SW 1271 (cell line): ENCODE results near the gene PTMA.
"Not testable (repeated sequence)": the region's sequence is repeated elsewhere in the genome, so short reads cannot be mapped to it uniquely, and the experiment has no call there.

Experiments used
- DNase-seq, 2 experiments: peaks; one replicate each; lab custom pipeline; 2025; lab: John Stamatoyannopoulos, UW

Gene PTMA, protein sequence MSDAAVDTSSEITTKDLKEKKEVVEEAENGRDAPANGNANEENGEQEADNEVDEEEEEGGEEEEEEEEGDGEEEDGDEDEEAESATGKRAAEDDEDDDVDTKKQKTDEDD

DNA sequence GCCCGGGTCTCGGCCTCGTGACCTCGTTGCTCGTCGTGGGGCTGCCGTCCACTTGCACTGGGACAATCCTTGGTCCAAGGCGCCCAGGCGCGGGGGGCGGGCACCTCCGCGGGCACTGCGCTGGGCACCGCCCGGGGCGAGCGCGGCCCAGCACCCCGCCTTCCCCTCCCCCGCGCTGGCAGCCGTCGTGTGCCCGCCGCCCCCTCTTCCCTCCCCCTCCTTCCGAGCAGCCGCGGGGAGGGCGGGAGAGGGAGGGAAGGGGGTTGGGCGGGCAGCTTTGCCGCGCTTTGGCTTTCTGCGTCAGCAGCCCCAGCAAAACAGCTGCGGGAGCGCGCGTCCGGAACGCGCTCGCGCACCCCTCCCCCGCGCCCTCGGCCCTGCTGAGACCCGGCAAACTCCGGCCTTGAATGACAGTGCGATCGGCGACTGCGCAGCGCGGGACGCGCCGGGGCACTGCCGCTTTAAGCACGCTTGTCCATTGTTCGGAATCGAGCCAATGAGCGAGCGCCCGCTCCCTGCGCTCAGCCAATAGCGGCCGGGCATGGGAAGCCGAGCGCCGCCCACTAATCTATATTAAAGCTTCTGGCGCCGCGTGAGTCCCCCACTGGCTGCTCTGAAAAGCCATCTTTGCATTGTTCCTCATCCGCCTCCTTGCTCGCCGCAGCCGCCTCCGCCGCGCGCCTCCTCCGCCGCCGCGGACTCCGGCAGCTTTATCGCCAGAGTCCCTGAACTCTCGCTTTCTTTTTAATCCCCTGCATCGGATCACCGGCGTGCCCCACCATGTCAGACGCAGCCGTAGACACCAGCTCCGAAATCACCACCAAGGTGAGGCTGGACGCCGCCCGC lies at the start of gene PTMA:
PTMA (plus strand) TSS at position 599 of the 846 bp plus-strand sequence; CDS start at position 781, 182 bp downstream.
- peak; percentile 94 to 96 for DNase-seq

DNA sequence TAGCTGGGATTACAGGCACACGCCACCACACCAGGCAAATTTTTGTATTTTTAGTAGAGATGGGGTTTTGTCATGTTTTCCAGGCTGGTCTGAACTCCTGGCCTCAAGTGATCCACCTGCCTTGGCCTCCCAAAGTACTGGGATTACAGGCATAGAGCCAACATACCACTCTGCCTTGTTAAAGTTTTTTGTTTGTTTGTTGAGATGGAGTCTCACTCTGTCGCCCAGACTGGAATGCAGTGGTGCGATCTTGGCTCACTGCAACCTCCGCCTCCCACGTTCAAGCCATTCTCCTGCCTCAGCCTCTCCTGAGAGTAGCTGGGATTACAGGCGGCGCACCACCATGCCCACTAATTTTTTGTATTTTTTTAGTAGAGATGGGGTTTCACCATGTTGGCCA lies 48.3 kb upstream of the PTMA start:
- not testable (repeated sequence) for DNase-seq

DNA sequence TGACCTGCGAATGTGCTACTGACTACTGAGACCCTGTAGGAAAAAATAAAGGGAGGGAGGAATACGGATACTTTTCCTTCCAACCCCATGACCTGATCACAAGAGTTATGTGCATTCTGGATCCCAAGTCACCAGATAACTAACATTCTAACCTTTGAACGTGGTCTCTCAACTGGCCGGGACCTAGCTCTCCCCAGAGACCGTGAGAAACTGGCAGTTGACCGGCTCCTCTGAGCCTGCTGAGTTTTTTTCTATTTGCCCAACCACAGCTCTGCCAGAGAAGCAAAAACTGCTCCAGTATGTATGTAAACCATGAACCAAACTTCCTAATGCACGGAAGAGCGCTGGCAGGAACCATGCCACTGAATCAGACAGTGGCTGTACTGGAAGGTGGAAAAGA lies 47.5 kb upstream of the PTMA start:
- DNase-seq, result no peak

DNA sequence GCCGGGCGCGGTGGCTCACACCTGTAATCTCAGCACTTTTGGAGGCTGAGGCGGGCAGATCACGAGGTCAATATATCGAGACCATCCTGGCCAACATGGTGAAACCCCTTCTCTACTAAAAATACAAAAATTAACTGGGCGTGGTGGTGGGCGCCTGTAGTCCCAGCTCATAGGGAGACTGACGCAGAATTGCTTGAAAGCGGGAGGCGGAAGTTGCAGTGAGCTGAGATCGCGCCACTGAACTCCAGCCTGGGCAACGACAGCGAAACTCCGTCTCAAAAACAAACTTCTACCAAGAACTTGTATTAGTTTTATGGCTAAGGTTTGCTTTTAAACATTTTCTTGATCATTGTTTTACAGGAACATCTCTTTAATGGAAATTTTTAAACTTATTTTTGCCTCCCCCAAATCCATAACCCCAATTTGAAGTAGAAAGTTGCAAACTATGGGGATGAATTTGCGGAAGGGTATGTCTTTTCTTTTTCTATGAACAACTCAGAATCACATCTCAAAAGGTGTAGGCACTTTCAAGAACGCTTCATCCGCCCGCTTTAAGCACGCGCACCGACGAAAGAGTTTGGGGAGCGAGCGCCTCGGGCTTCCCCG lies 46.8 kb upstream of the PTMA start:
- no peak for DNase-seq

DNA sequence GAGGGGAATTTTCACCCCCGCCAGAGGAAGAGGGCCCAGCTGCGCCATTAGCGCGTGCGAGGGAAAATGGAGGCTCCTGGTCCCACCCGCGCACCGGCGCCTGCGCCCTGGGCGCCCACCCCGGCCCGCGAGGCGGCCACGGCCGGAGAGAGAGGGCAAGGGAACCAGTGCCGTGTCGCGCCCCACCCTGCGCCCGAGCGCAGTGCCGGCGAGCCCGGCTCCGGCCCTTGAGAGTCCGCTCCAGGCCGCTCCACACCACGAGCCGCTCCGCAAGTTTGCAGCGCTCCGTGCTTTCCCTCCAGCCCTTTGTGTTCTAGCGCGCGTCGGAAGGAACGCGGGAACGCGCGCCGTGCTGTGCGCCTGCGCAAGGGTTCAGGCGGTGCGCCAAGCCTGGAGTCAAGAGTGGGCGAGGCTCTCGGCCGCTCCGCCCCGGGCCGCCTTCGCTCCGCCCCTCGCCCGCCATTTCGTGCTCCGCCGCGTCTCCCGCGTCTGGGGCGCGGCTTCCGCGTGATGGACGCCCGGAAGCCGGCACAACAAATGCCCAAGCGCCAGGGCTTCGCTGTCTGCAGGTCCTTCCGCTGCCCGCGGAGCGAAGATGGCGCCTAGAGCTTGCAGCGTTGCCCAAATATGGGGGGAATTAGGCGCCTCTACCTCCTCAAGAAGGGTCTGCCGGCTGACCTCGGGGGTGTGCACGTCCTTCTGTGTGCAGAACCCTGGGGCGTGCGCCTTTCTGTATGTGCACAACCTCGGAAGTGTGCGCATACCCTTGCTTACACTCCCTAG lies 46.1 kb upstream of the PTMA start:
- DNase-seq, result peak; percentile 76 to 88

DNA sequence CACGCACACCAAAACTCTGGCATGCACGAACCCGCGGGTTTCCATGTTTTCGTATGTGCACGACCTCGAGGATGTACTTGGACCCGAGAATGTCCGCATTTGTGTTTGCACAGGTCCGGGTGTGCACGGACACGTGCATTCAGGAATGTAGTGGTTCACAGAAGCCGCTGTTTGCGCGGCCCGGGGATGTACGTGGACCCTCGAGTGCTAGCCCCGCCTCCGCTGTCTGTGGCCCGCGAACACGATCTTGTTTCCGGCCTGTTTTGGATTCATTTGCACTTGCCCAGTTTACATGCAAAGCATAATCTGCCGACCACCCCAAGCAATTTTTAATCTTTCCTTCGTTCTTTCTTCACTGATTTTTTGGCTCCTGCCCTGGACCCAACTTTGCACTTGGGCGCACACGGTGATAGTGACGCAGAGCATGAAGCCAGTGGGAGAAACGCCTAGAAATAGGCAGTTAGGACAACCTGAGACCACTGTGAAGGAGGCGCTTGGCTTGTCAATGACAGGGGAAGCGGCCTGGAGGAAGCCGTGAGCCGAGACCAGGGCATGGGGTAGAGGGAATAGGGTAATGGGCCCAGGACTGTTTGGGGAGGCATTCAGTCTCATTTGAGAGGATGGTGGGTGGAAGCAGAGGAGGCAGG lies 45.4 kb upstream of the PTMA start:
- no peak for DNase-seq

DNA sequence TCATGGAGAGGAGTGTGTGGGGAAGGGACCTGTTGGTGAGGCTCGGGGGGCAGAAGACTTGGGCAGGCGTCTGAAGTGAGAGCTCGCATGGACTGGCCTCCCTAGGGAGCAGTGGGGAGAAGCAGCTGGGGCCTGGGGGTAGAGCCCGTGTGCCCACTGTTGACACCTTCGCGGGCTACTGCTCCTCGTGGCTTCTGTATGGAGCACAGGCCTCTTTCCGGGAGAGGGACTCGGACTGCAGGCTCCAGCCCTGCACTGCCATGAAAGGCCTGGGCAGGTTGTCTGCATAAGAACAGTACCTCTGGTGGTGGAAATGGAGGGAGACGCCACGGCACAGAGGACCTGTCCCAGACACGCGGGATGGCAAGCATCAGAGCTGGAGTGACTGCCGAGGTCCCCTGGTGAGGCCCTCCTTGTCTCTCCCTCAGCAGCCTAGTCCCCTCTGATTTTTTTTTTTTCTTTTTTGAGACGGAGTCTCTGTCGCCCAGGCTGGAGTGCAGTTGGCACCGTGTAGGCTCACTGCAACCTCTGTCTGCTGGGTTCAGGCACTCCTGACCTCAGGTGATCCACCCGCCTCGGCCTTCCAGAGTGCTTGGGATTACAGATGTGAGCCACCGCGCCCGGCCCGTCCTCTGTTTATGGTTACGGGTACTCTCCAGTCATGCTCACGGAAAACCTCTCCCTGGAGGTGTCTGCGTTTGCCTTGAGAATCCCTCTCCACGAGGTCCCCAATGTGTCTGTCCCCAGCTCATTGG lies 44.7 kb upstream of the PTMA start:
- DNase-seq, result no peak

DNA sequence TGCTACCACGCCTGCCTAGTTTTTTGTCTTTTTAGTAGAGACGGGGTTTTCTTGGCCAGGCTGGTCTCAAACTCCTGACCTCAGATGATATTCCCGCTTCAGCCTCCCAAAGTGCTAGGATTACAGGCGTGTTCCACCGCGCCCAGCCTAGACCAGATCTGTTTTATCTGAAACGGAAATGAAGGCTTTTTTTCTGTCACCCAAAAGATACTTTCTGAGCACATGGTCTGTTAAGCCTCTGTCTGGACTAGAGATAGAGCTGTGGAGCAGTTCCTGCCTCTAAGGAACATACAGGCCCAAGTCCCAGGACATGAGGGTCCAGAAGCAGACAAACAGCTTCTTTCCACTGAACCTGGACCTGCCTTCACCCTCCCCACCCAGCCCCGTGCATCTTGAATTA lies 43.6 kb upstream of the PTMA start:
- no peak for DNase-seq

DNA sequence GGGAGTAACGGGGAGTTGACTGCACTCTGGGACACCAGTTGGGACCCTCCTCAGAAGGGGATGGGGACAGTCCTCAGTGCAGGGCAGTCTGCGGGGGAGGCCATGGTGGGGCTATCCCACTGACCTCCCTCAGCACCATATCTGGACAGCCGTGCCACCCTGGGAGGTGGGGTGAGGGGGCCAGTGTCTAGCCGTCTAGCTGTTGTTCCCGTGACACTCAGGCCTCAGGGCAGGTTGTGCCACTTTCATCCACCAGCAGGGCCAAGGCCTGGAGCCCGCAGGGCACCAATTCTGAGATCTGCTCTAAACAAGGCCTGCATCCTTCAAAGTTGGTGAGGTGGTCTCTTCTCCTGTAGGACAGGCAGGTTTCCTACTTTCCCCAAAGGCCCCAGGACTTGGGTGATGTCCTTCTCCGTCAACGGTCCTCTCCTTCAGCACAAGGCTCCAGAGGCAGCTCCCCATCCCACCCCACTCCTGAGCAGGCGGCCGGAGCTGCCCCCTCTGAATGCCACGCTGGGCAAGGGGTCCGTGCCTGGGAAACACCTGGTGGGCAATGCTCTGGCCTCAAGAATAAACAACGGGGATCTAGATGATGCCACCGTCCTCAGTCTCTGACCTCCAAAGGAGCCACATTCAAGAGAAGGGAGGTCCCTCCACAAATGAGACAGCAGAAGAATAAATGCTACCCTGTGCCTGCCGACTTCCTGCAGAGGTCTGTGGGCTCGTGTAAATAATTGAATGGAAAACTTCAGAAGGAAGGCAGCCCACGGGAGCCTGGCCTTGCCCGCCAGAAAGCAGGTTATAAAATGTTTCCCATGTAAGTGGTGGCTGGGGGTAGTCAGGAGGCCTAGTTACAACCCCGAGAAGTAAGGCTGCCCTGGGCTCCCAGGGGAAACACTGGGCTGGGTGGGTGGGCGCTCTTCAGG lies 42.8 kb upstream of the PTMA start:
- no peak for DNase-seq

DNA sequence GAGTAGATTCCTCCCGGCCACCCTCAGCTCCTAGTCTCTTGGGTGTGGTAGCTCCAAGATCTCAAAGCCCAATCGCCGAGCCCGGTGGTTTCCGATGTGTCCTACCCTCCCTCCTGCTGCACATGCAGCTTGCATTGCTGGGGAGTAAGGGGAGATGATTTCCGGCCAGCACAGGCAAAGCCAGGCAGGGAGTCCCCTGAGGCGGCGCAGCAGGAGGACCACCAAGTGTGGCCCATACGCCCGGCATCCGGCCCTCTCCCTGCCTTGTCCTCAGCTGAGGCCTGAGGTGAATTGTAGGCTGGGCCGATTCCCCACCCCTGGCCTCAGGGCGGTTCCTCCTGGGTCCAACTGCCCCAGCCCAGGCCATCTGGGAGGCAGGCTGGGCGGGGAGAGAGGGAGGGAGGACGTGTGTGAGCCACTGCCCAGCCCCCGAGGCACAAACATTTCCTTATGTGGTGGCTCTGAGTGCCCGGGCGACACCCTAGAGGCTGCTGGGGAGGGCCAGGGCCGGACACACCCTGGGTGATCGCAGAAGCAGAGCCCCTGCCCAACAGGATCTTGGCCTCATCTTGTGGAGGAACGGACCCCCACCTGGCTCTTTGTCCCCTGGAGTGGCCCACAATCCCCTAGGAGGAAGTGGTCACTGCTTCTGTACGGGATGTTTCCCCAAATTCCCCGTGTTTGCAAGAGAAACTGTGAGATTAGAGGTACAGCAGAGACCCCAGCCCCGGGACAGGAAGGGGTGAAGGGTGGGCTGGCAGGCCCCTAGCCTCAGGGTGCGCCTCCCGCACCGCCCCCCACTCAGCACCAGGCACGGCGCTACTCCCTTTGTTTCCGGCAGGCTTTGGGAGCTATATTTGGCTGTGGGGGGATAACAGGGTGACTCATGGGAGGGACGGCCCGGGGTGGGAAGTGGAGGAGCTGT lies 41.9 kb upstream of the PTMA start:
- peak; percentile 47 to 70 for DNase-seq

DNA sequence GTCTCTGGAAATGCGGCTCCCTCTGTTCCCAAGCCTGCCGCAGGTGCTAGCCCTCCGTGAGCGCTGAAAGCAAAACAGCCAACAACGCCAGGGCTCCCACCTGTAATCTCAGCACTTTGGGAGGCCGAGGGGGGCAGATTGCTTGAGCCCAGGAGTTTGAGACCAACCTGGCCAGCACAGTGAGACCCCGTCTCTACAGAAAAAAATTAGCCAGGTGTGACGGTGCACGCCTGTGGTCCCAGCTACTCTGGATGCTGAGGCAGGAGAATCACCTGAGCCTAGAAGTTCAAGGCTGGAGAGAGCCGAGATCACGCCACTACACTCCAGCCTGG lies 41.3 kb upstream of the PTMA start:
- DNase-seq, result no peak

DNA sequence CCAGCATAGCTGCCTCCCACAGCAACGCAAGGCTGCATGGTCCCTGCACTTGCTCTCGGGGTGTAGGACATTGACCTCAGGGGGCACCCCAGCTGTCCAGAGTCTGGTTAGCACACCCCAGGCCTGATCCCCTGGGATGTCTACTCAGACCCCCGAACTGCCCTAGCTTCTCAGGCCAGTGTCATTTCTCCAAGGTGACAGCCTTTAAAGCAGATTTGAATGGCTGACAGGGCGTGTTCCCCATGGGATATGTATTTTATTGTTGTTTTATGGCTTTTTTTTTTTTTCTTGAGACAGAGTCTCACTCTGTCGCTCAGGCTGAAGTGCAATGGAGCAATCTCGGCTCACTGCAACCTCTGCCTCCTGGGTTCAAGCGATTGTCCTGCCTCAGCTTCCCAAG lies 40.8 kb upstream of the PTMA start:
- DNase-seq, result no peak

DNA sequence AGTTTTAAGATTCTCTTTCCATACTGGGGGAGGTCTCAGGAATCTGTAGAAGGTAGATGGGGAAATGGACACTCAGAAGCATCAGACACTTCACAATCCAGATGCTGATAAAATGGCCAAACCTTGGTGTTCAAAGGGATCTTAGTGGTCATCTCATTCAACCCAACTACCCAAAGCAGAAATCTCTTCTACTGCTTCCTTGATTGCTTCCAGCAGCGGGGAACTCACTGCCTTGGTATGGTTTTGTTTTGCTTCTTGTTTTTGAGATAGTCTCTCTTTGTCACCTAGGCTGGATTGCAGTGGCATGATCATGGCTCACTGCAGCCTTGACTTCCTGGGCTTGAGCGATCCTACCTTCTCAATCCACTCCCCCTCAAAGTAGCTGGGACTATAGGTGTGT lies 39.3 kb upstream of the PTMA start:
- DNase-seq, result no peak

DNA sequence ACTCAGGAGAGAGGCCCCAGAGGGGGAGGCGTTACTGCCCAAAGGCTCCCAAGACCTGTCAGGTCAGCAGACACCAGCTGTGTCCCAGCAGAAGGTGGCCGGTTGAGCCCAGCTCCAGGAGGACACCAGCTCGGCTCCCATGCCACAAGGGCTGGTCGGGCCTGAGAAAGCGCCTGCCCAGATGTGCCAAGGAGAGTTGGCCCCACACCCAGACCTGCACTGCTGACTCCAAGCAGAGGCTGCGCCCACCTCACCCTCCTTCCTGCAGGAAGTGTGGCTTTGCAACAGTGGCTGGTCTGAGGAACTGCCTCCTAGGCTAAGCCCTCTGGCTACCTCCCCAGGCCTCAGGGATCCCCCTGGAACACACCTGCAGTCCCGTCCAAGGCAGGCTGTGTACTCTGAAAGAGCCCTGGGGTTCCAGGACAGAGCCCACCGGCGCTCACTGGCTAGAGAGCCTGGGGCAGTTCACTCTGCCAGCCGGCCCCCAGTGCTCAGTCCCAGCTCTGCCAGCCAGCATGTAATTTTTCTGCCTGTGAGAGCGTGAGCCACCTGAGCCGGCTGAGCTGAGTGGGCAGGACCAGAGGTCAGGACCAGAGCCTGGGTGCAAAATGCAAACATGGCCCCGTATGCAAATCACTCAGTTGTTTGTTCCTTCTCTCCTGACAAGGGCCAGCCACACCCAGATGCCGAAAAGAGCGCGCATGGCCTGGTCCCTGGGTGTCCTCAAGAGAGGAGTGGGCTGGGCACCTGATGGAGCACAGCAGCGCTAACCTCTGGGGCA lies 36.9 kb upstream of the PTMA start:
- DNase-seq, result no peak

DNA sequence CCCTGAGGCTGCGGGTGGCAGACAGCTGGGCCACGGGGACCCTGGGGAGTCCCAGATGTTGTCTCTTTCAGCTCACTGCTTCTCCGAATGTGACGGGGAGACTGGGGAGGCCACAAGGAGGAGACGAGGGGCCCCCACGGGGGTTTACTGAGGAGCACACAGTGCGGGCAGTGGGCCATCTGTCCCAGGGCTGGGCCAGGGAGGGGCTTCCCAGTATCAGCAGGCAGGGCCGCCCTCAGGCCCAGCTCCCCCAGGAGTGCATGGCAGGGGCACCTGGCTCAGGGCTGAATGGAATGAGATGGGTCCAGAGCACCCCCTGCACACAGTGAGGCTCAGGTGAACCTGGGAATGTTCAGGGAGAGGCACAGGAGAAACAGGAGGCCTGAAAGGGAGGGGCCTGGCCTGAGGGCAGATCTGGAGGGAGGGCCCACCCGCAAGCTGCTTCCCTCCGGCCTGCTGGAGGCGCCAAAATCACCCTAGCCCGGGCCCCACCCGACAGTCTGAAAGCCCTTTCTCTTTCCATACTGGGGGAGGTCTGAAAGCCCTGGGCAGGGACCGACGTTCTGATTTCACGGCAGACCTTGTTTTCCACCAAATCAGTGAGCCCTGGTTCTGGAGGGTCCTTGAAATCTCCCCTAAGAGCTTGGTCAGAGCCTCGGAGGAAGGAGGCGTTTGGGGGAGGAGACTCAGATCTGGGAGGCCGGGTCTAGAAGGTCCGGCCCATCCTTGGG lies 35.5 kb upstream of the PTMA start:
- no peak for DNase-seq

DNA sequence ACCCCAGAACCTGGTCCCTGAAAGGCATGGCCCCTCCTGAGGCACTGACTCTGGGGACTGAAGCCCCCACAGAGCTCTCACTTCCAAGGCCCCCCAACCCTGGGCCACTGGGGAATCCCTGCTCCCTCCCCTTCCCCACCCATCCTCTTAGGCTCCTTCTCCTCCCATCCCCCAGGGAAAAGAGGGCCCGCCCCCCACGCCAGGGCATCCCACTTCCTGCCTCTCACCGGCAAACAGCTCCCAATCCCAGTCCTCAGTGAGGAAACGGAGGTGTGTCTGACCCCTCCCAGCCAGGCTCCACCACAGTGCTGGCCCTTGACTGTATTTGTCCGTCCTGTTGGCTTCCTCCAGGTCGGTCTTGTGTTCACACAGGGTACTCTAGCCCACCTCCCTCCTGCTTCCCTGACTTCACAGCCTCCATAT lies 35.0 kb upstream of the PTMA start:
- no peak for DNase-seq

DNA sequence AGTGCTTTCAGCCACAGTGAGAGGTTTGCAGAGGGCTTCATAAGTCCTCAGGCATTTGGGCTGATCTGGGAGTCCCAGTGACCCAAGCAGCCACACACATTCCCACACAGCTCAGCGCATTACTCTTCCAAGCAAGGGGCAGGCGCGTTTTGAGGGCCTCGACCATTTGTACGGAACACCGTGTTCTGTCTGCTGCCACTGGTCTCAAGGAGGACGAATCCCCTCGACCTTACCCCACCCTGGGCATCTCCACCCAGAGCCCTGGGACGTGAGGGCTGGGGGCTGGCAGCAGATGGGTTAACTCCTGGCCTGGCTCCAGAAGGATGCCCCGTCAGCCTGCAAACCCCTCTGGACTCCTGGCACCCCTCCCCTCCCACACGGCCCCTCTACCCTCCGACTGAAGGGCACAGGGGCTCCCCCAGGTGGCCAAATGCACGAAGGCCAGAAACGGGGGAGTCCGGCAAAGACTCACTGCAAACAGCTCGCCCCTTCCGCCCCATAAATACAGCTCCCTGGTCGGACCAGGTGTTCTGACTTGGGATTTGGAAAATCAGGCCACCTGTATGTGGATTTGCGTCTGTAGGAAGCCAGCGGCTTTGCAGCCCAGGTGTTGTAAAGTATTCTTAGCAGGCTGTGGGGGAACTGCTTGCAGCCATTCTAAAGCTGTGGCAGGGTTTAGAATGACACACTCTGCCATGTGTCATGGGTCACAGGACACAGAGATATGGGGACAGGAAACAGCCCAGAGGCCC lies 33.6 kb upstream of the PTMA start:
- peak in 1 of 2 experiments; percentile 40 for DNase-seq
